Measurements from ENCODE around the gene TP73.

TP73 gene

GRCh38 chr1:3651930-3652547 is at the start of gene TP73:
Gene TP73, plus strand, starts transcription at chr1:3652516. Its CDS starts 29,850 bp downstream, at chr1:3682366.
- no peak for DNase-seq

GRCh38 chr1:3603156-3603555 is 49.2 kb upstream of the TP73 start:
- no peak for DNase-seq

- DNase-seq: no peak
Measured at GRCh38 chr1:3603571-3604467, 48.5 kb upstream of the TP73 start.

GRCh38 chr1:3604468-3604974 is 47.8 kb upstream of the TP73 start:
- DNase-seq: no peak

- no peak for DNase-seq
Measured at GRCh38 chr1:3604997-3605823, 47.1 kb upstream of the TP73 start.

- DNase-seq: no peak
Measured at GRCh38 chr1:3606779-3607702, 45.3 kb upstream of the TP73 start.

GRCh38 chr1:3607703-3608065 is 44.6 kb upstream of the TP73 start:
- no peak for DNase-seq

GRCh38 chr1:3608154-3608553 is 44.2 kb upstream of the TP73 start:
- no peak for DNase-seq

GRCh38 chr1:3609016-3609768 is 43.1 kb upstream of the TP73 start:
- no peak for DNase-seq

GRCh38 chr1:3609769-3610526 is 42.4 kb upstream of the TP73 start:
- no peak for DNase-seq

GRCh38 chr1:3610527-3611169 is 41.7 kb upstream of the TP73 start:
- no peak for DNase-seq

GRCh38 chr1:3611170-3612019 is 40.9 kb upstream of the TP73 start, which contains the start of gene MEGF6:
Gene MEGF6, minus strand, starts transcription at chr1:3611508. Its CDS starts 240 bp downstream, at chr1:3611268.
- peak in 2 of 4 experiments; percentile 31 to 40 for DNase-seq

- no peak for DNase-seq
Measured at GRCh38 chr1:3612123-3612522, 40.2 kb upstream of the TP73 start.

- no peak for DNase-seq
Measured at GRCh38 chr1:3614755-3615742, 37.3 kb upstream of the TP73 start.

GRCh38 chr1:3616861-3617260 is 35.5 kb upstream of the TP73 start:
- no peak for DNase-seq

- DNase-seq: no peak
Measured at GRCh38 chr1:3617806-3618345, 34.4 kb upstream of the TP73 start.

- no peak for DNase-seq
Measured at GRCh38 chr1:3618531-3618880, 33.8 kb upstream of the TP73 start.

All from activated CD4-positive, CD25-positive, alpha-beta regulatory T cell (primary cell).